LNCaP clone FGC (cell line): ENCODE data around the gene PDLIM4.

Experiments used
- DNase-seq: peaks from one replicate; pipeline ENCODE4 v3.0.0-alpha.2; 2011; ENCODE audit warnings: low read depth
- H3K4me3 ChIP-seq: 2 replicates; pipeline ENCODE4 v1.5.1; 2011; ENCODE audit warnings: mild to moderate bottlenecking, low read depth, low read length, control low read depth
- CTCF ChIP-seq: IDR thresholded peaks from 2 replicates; pipeline ENCODE4 v1.5.1; 2012; ENCODE audit warnings: mild to moderate bottlenecking; ENCODE audit not compliant: control insufficient read depth, insufficient read depth; ENCODE audit errors: extremely low read depth

PDLIM4 gene

GRCh38 chr5:132227235-132227484 is 30.3 kb upstream of the PDLIM4 start:
- TF ChIP-seq CTCF = no peak
- H3K4me3 ChIP-seq = peak overlapping the region; percentile 54
- no peak for DNase-seq

DNA sequence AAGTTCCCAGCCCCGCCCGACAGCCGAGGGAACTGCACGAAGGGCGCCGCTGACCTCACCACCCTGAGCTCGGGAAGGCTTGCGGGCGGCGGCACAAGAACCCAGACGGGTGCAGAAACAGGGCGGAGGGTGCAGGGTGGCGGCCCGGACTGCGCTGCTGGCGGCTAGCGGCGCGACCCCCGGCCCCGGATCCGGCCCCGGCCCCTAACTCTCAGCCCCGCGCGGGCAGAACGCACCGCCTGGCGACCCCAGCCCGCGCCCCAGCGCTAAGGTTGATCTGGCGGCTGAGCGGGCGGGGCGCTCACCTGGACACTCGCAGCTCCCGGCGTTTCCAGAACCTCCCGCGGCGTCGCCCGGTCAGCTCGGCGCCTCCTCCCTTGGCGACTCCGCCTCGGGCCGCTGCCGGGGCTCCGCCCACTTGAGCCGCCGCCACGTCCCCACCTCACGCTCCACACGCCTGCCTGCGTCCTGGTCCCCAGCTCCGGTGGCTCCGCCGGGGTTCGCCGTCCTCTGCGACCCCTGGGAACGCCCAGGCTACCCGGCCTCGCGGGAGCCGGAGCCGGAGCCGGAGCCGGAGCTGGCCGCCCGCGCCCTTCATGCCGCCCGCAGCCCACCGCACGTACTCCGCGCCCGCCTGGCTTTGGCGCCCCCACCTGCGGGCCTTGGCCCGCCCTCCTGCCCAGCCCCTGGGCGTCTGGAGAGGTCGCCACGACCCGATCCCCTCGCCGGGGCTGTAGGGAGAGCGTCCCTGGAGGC is 29.8 kb upstream of the PDLIM4 start, which contains the start of gene P4HA2:
P4HA2 (minus strand) TSS at position 369 of the 756 bp plus-strand sequence. CDS start 9,227 bp downstream, outside the sequence.
- peak within 1 kb of the TSS; percentile 54 for H3K4me3 ChIP-seq
- DNase-seq = peak; percentile 35
- TF ChIP-seq CTCF = no peak

- TF ChIP-seq CTCF = no peak
- DNase-seq = no peak
- H3K4me3 ChIP-seq = peak overlapping the region; percentile 54
Observed at GRCh38 chr5:132228241-132229035, 29.1 kb upstream of the PDLIM4 start.

- H3K4me3 ChIP-seq = no peak overlapping the region
- TF ChIP-seq CTCF = no peak
- DNase-seq = no peak
Observed at GRCh38 chr5:132229236-132229635, 28.3 kb upstream of the PDLIM4 start.

DNA sequence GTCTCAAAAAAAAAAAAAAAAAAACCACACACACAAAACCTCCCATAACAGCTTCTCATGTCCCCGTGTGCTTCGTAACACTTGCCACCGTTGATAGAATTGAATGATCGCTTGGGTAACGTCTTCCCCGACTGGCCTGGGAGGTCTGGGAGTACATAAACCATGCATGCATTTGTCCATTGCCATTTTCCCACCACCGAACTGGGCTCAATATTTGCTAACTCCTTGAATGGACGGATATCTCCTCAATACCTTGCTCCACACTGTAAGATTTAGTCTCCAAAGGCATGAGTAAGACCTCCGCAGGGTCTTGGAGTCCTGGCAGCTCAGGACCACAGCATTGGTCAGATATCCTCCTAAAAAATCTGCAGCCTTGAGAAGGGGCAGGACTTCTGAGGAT is 26.6 kb upstream of the PDLIM4 start:
- no peak for TF ChIP-seq CTCF

DNA sequence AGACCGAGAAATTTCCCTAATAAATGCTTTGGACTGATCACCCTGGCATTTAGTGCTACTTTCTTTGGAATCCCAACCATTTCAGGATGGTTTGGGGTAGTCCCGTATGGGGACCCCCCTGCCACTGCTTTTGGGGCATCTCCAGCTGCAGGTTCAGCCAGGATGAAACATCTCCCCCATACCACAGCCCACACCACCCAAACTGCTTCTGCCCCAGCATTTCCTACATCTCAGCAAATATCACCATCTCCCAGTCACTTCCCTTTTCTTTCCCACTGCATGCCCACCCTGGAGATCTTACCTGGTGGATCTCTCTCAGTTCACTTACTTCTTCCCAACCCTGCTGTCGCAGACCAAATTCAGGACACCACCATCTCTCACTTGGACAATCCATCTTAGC is 25.0 kb upstream of the PDLIM4 start:
- H3K4me3 ChIP-seq = no peak overlapping the region
- TF ChIP-seq CTCF = no peak
- DNase-seq = no peak

More for the DNA sequence above, 26.6 kb upstream of the PDLIM4 start:
- DNase-seq = no peak
- H3K4me3 ChIP-seq = no peak overlapping the region

- no peak overlapping the region for H3K4me3 ChIP-seq
- no peak for DNase-seq
- TF ChIP-seq CTCF = no peak
Observed at GRCh38 chr5:132233081-132233480, 24.4 kb upstream of the PDLIM4 start.
